Breast epithelium (tissue), 3 donors: ENCODE measurements around the gene RGS3.

Source experiments
- POLR2AphosphoS5 ChIP-seq, 3 donors: sonication (generic); formaldehyde crosslinking; IDR thresholded peaks; one replicate each; pipeline ENCODE4 v1.6.1; 2017; ENCODE audit warnings: antibody characterized with exemption in 3 of 3
- TF ChIP-seq, protein P1 (sequence below), 3 donors: fragments of 450-650 bp; IDR thresholded peaks; one replicate each; pipeline ENCODE4 v1.5.1; 2016 to 2017; ENCODE audit warnings: antibody characterized with exemption in 3 of 3, mild to moderate bottlenecking in 3 of 3, moderate library complexity in 3 of 3

DNA sequence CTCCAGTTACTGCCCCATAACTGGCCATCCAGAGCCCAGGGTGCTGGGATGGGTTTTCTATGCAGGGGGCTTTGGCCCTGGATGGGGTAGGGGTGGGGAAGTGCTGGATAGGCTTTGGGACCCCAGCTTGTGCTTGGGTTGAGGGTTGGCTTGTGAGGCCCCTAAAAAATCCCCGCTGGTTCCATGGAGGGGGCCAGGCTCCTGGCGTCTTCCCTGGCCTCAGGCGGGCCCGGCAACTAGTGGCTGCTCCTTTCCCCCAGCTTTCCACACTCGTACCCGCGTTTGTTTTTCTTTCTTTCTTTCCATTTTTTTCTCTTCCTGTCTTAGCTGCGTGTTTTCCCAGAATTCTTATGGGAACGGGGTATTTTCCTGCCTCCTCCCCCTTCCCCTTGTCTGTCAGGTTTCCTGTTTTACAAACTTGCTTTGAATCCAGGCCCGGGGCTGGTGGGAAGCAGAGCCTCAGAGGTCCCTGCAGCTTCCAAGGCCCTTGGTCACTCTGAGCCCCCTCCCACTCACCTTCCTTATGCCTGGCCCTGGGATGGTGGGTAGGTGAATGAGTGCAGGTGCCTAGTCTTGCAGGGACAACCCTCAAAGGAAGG lies 40.2 kb downstream of the RGS3 start:
- TF ChIP-seq, protein P1, sequence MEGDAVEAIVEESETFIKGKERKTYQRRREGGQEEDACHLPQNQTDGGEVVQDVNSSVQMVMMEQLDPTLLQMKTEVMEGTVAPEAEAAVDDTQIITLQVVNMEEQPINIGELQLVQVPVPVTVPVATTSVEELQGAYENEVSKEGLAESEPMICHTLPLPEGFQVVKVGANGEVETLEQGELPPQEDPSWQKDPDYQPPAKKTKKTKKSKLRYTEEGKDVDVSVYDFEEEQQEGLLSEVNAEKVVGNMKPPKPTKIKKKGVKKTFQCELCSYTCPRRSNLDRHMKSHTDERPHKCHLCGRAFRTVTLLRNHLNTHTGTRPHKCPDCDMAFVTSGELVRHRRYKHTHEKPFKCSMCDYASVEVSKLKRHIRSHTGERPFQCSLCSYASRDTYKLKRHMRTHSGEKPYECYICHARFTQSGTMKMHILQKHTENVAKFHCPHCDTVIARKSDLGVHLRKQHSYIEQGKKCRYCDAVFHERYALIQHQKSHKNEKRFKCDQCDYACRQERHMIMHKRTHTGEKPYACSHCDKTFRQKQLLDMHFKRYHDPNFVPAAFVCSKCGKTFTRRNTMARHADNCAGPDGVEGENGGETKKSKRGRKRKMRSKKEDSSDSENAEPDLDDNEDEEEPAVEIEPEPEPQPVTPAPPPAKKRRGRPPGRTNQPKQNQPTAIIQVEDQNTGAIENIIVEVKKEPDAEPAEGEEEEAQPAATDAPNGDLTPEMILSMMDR (IDR thresholded peaks at IDR 0.05) = no peak
- TF ChIP-seq POLR2AphosphoS5 (IDR thresholded peaks at IDR 0.05) = no peak
